Ishikawa (cell line): ENCODE measurements around the gene PLD1.

ENCODE experiments used
- CEBPB ChIP-seq: IDR thresholded peaks from 2 replicates; pipeline ENCODE4 v1.6.1; 2012
- CREB1 ChIP-seq: IDR thresholded peaks from 2 replicates; pipeline ENCODE4 v1.6.1; 2012; ENCODE audit warnings: low read depth
- EGR1 ChIP-seq: IDR thresholded peaks from 2 replicates; pipeline ENCODE4 v1.6.1; 2012
- EP300 ChIP-seq: IDR thresholded peaks from 2 replicates; pipeline ENCODE4 v1.6.1; 2012; ENCODE audit warnings: borderline replicate concordance
- FOXM1 ChIP-seq: IDR thresholded peaks from 2 replicates; pipeline ENCODE4 v1.6.1; 2012; ENCODE audit warnings: low read depth, borderline replicate concordance
- NFIC ChIP-seq: IDR thresholded peaks from 2 replicates; pipeline ENCODE4 v1.6.1; 2012
- RAD21 ChIP-seq: IDR thresholded peaks from 2 replicates; pipeline ENCODE4 v1.6.1; 2012; ENCODE audit warnings: low read depth
- TAF1 ChIP-seq: IDR thresholded peaks from 2 replicates; pipeline ENCODE4 v1.6.1; 2012; ENCODE audit warnings: low read depth, mild to moderate bottlenecking
- TCF12 ChIP-seq: IDR thresholded peaks from 2 replicates; pipeline ENCODE4 v1.6.1; 2012; ENCODE audit warnings: low read depth
- TEAD4 ChIP-seq: IDR thresholded peaks from 2 replicates; pipeline ENCODE4 v1.6.1; 2012
- YY1 ChIP-seq: IDR thresholded peaks from 2 replicates; pipeline ENCODE4 v1.6.1; 2012; ENCODE audit warnings: low read depth
- ZBTB7A ChIP-seq: IDR thresholded peaks from 2 replicates; pipeline ENCODE4 v1.6.1; 2012; ENCODE audit warnings: low read depth
- TF ChIP-seq, protein P1 (sequence below): IDR thresholded peaks from 2 replicates; pipeline ENCODE4 v1.6.1; 2012; ENCODE audit warnings: low read depth, mild to moderate bottlenecking
- TF ChIP-seq, protein P2 (sequence below): IDR thresholded peaks from 2 replicates; pipeline ENCODE4 v1.6.1; 2012
- TF ChIP-seq, protein P3 (sequence below): IDR thresholded peaks from 2 replicates; pipeline ENCODE4 v1.6.1; 2012

PLD1 gene

DNA sequence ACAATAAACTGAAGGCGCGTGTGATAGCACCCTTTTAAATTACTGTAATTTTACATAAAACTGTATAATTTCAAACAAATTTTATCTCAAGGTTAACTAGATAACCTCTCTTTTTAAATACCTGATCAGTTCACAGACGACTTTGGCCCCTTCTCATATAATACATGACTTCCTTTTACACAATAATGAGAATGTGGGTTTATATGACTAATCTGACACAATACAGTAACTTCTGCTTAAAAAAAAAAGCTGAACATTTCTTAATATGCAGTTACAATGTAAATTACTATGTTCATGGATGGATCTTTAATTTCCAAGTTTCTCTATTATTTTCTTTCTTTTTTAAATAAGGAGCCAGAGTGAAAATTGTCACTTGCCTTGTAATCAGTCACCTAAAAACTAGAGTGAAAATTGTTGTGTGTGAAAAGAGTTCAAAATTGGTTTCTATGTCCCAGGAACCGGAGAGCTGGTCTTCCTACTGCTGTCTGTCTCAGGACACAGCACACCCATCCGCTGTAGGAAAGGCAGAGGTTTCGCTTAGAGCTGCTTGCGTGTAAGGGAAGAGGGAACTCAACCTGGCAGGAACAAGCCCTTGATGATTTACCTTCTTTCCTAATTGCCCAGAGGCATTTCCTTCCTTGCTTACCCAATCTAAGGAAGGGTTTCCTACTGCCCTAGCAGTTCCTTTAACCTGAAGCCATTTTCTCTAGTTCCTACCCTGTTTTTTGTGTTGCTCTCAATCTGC is 33.3 kb downstream of the PLD1 start:
- TF ChIP-seq FOXM1 (no peak), EP300 (no peak), CEBPB (no peak)

DNA sequence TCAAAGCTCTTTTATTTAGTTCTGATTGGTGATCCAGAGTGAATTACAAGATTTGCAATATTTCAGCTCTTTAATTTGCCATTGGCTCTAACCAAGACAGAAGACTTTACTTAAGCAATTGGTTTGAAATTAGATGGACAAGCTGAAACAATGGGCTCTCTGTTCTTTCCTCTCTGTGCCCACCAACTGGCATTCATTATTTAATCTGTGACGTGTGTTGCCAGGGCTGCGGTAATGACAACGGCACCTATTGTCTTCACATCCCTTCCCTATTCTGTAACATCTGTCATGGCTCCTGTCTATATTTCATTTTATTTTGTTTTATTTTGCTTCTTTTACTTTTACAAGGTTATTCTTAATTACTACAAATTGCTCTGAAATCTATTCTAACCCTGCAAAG is 33.9 kb downstream of the PLD1 start:
- TF ChIP-seq, protein P1, sequence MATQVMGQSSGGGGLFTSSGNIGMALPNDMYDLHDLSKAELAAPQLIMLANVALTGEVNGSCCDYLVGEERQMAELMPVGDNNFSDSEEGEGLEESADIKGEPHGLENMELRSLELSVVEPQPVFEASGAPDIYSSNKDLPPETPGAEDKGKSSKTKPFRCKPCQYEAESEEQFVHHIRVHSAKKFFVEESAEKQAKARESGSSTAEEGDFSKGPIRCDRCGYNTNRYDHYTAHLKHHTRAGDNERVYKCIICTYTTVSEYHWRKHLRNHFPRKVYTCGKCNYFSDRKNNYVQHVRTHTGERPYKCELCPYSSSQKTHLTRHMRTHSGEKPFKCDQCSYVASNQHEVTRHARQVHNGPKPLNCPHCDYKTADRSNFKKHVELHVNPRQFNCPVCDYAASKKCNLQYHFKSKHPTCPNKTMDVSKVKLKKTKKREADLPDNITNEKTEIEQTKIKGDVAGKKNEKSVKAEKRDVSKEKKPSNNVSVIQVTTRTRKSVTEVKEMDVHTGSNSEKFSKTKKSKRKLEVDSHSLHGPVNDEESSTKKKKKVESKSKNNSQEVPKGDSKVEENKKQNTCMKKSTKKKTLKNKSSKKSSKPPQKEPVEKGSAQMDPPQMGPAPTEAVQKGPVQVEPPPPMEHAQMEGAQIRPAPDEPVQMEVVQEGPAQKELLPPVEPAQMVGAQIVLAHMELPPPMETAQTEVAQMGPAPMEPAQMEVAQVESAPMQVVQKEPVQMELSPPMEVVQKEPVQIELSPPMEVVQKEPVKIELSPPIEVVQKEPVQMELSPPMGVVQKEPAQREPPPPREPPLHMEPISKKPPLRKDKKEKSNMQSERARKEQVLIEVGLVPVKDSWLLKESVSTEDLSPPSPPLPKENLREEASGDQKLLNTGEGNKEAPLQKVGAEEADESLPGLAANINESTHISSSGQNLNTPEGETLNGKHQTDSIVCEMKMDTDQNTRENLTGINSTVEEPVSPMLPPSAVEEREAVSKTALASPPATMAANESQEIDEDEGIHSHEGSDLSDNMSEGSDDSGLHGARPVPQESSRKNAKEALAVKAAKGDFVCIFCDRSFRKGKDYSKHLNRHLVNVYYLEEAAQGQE = no peak
- TF ChIP-seq FOXM1 (no peak), TAF1 (no peak), EP300 (no peak), TCF12 (no peak), RAD21 (no peak), YY1 (no peak), NFIC (no peak), CEBPB (no peak), TEAD4 (no peak), CREB1 (no peak), ZBTB7A (no peak), EGR1 (no peak)
- TF ChIP-seq, protein P2, sequence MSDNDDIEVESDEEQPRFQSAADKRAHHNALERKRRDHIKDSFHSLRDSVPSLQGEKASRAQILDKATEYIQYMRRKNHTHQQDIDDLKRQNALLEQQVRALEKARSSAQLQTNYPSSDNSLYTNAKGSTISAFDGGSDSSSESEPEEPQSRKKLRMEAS = no peak
- TF ChIP-seq, protein P3, sequence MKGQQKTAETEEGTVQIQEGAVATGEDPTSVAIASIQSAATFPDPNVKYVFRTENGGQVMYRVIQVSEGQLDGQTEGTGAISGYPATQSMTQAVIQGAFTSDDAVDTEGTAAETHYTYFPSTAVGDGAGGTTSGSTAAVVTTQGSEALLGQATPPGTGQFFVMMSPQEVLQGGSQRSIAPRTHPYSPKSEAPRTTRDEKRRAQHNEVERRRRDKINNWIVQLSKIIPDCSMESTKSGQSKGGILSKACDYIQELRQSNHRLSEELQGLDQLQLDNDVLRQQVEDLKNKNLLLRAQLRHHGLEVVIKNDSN = no peak

DNA sequence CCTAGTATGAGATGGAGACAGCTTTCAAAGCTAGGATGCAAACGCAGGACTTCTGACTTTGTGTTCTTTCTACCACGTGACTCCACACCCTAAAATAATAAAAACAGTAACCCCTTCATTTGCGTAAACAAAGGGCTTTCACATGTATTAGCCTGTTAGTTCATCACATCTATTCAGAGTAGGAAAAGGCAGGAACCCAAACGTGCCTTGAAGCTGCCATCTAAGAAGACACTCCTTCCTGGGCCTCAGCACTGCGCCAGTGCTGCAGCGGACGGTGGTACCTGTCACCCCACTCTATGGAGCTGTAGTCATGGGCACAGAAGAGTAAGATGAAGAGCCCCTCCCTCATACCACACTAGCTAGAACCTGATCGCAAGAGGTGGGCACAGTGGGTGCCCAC is 34.3 kb downstream of the PLD1 start:
- TF ChIP-seq CEBPB (no peak), EP300 (no peak), TAF1 (no peak), NFIC (no peak), FOXM1 (no peak), ZBTB7A (no peak), YY1 (no peak), TEAD4 (no peak), EGR1 (no peak), RAD21 (no peak), CREB1 (no peak)
- TF ChIP-seq, protein P1 = no peak
- TF ChIP-seq, protein P2 = no peak
- TF ChIP-seq, protein P3 = no peak

DNA sequence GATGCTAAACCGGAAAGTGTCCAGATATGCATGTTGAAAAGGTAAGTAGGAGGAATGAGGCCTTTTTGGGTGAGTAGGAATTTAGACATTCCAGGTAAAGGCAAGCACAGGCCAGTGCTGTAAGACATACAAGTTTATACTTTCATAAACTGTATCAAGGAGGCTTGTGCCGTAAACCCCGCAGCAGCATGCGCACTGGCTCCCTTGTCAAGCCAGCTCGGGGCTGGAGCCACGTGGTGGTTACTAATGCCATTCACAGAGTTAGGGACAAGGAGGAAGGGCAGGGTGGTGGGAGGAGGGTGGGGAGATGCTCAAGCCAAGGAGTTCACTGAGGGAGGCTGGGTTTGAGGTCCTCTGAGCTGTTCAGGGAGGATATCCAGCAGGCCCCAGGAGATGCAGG is 35.8 kb downstream of the PLD1 start:
- TF ChIP-seq EP300 (no peak), ZBTB7A (no peak), FOXM1 (no peak), NFIC (no peak), TEAD4 (no peak), EGR1 (no peak), CREB1 (no peak), CEBPB (no peak), TCF12 (no peak), RAD21 (no peak), YY1 (no peak), TAF1 (no peak)
- TF ChIP-seq, protein P1 = no peak
- TF ChIP-seq, protein P2 = no peak
- TF ChIP-seq, protein P3 = no peak
